GM23338 (cell line): ENCODE measurements around the gene HRC. TPM values are rescaled to one million over a fixed set of nuclear protein-coding genes. Genes with fewer than 3 reads are reported as not detected.

Source experiments
- ATAC-seq: fragments of 200-7000 bp; cut with Tn5 transposase; 3 replicates; pipeline ENCODE4 v1.9.1; 2020
- DNase-seq: peaks from one replicate; pipeline ENCODE4 v3.0.0-alpha.2; 2015; ENCODE audit warnings: low spot score
- H2AFZ ChIP-seq: fragments of 200-600 bp; sonication (generic); 2 replicates; pipeline ENCODE4 v1.8.0; 2016; ENCODE audit warnings: antibody characterized with exemption, mild to moderate bottlenecking, moderate library complexity
- H3F3A ChIP-seq: fragments of 200-600 bp; sonication (generic); replicated peaks from 2 replicates; pipeline ENCODE4 v1.8.0; 2017; ENCODE audit warnings: antibody characterized with exemption, mixed run types, low read depth
- H3K27ac ChIP-seq: fragments of 200-600 bp; sonication (generic); 2 replicates; pipeline ENCODE4 v1.6.1; 2016; ENCODE audit warnings: low read depth
- H3K27me3 ChIP-seq: fragments of 200-600 bp; sonication (generic); 2 replicates; pipeline ENCODE4 v1.8.0; 2016; ENCODE audit warnings: mild to moderate bottlenecking, mixed run types, moderate library complexity; ENCODE audit not compliant: insufficient read depth
- H3K36me3 ChIP-seq: fragments of 200-600 bp; sonication (generic); 2 replicates; pipeline ENCODE4 v1.8.0; 2016; ENCODE audit warnings: mild to moderate bottlenecking; ENCODE audit not compliant: insufficient read depth
- H3K4me1 ChIP-seq: fragments of 200-600 bp; sonication (generic); 2 replicates; pipeline ENCODE4 v1.8.0; 2016; ENCODE audit warnings: mild to moderate bottlenecking, moderate library complexity; ENCODE audit not compliant: insufficient read depth
- H3K4me2 ChIP-seq: fragments of 200-600 bp; sonication (generic); 2 replicates; pipeline ENCODE4 v1.7.1; 2017; ENCODE audit warnings: mixed run types
- H3K4me3 ChIP-seq: fragments of 200-600 bp; sonication (generic); 2 replicates; pipeline ENCODE4 v1.6.1; 2016; ENCODE audit warnings: mixed run types
- H3K79me2 ChIP-seq: fragments of 200-600 bp; sonication (generic); replicated peaks from 2 replicates; pipeline ENCODE4 v1.8.0; 2017; ENCODE audit warnings: mild to moderate bottlenecking; ENCODE audit not compliant: insufficient read depth
- H3K9me2 ChIP-seq: fragments of 200-600 bp; sonication (generic); 2 replicates; pipeline ENCODE4 v1.8.0; 2017; ENCODE audit not compliant: insufficient read depth
- H4K20me1 ChIP-seq: fragments of 200-600 bp; sonication (generic); replicated peaks from 2 replicates; pipeline ENCODE4 v1.8.0; 2017; ENCODE audit warnings: mild to moderate bottlenecking; ENCODE audit not compliant: insufficient read depth
- H3K27ac Mint-ChIP-seq: 2 replicates; pipeline ENCODE4 v1.8.0; 2020; ENCODE audit warnings: inconsistent platforms, mild to moderate bottlenecking, moderate library complexity, mixed read lengths
- H3K27me3 Mint-ChIP-seq: 3 replicates; pipeline ENCODE4 v1.8.0; 2022; ENCODE audit warnings: low read depth, mild to moderate bottlenecking, moderate library complexity, mixed read lengths, inconsistent platforms; ENCODE audit not compliant: insufficient read depth, poor library complexity
- H3K36me3 Mint-ChIP-seq: 3 replicates; pipeline ENCODE4 v1.8.0; 2021; ENCODE audit warnings: low read depth, mild to moderate bottlenecking, inconsistent platforms, moderate library complexity, mixed read lengths
- H3K4me1 Mint-ChIP-seq: 3 replicates; pipeline ENCODE4 v1.8.0; 2020; ENCODE audit warnings: mild to moderate bottlenecking, inconsistent platforms, mixed read lengths
- H3K4me3 Mint-ChIP-seq: 3 replicates; pipeline ENCODE4 v1.8.0; 2021; ENCODE audit warnings: moderate library complexity, mild to moderate bottlenecking, inconsistent platforms, mixed read lengths
- H3K9me3 Mint-ChIP-seq: 3 replicates; pipeline ENCODE4 v1.8.0; 2020; ENCODE audit warnings: moderate library complexity, mild to moderate bottlenecking, inconsistent platforms, mixed read lengths
- CTCF ChIP-seq, 2 experiments: fragments of 200-600 bp in 1 of 2; sonication (generic) in 1 of 2; conservative IDR thresholded peaks; 2 replicates each; pipeline versions ENCODE4 v1.5.1 to v1.6.1; 2016 to 2017; ENCODE audit warnings: antibody characterized with exemption in 2 of 2, low read depth in 2 of 2, mild to moderate bottlenecking in 2 of 2, moderate library complexity in 1 of 2
- ETS1 ChIP-seq: IDR thresholded peaks from 2 replicates; pipeline ENCODE4 v1.6.1; 2016; ENCODE audit warnings: antibody characterized with exemption
- EZH2 ChIP-seq: fragments of 200-600 bp; sonication (generic); IDR thresholded peaks from one replicate; pipeline ENCODE4 v1.8.0; 2017; ENCODE audit warnings: antibody characterized with exemption, mild to moderate bottlenecking, low read depth; ENCODE audit not compliant: unreplicated experiment
- EZH2phosphoT487 ChIP-seq: fragments of 200-600 bp; sonication (generic); IDR thresholded peaks from one replicate; pipeline ENCODE4 v1.8.1; 2018; ENCODE audit warnings: antibody characterized with exemption; ENCODE audit not compliant: unreplicated experiment
- JUNB ChIP-seq: IDR thresholded peaks from one replicate; pipeline ENCODE4 v1.6.1; 2016; ENCODE audit warnings: antibody characterized with exemption; ENCODE audit not compliant: unreplicated experiment
- POLR2AphosphoS5 ChIP-seq: IDR thresholded peaks from 2 replicates; pipeline ENCODE4 v1.6.1; 2016; ENCODE audit warnings: antibody characterized with exemption, low read depth
- ZNF114 ChIP-seq: fragments of 250-450 bp; sonication (Bioruptor Pico); IDR thresholded peaks from 2 replicates; pipeline ENCODE4 v1.5.0; 2020; ENCODE audit warnings: mild to moderate bottlenecking, moderate library complexity
- ZNF331 ChIP-seq: fragments of 250-450 bp; sonication (Bioruptor Pico); IDR thresholded peaks from 2 replicates; pipeline ENCODE4 v1.5.0; 2020; ENCODE audit warnings: low read depth, mild to moderate bottlenecking, moderate library complexity
- polyA plus RNA-seq: library from polyadenylated mRNA; unstranded; fragments of >200 nt; fragmentation: Nextera tagmentation; extraction: Ambion mirVana; gene quantifications from 2 replicates; pipeline ENCODE4 v1.2.1, GENCODE V29; 2016
- total RNA-seq: library from RNA; depleted of rRNA; stranded (reverse); fragments of >200 nt; shearing (Covaris generic); gene quantifications from 2 replicates; pipeline ENCODE4 v1.2.3, GENCODE V29; 2014
- TF ChIP-seq, protein P1 (sequence below): fragments of 250-450 bp; sonication (Bioruptor Pico); IDR thresholded peaks from 2 replicates; pipeline ENCODE4 v1.5.0; 2020; ENCODE audit warnings: mild to moderate bottlenecking, moderate library complexity

Gene HRC
- total and polyA plus RNA-seq, 2 experiments from 2014 or later: 1.4 to 2.0 TPM

GRCh38 chr19:49168421-49168820, 13.2 kb upstream of the HRC start:
- DNase-seq (no peak), ATAC-seq (no peak)
- H3F3A ChIP-seq: 0 out of 2 replicates have a peak, but pooled peaks cover 2% of the 10 kb centered on the region
- H3K4me3 ChIP-seq: no peak overlapping the region
- no peak overlapping the region for H2AFZ ChIP-seq
- H3K4me1 ChIP-seq: peaks cover 7% of the 10 kb centered on the region; the same call in 1 of the 2 replicates
- 0 out of 2 replicates have a peak, but pooled peaks cover 12% of the 10 kb centered on the region for H3K27me3 ChIP-seq
- no peak overlapping the region for H3K27ac ChIP-seq
- peaks cover 2% of the 10 kb centered on the region for H3K27me3 Mint-ChIP-seq
- no peaks in the 10 kb centered on the region for H4K20me1 ChIP-seq
- no peak overlapping the region for H3K4me3 Mint-ChIP-seq
- H3K9me3 Mint-ChIP-seq: no peaks in the 10 kb centered on the region
- H3K4me1 Mint-ChIP-seq: peaks cover 6% of the 10 kb centered on the region; the same call in 2 of the 3 replicates
- no peak overlapping the region for H3K27ac Mint-ChIP-seq
- H3K79me2 ChIP-seq: no peaks in the 10 kb centered on the region
- TF ChIP-seq EZH2: no peak
- no peak for TF ChIP-seq CTCF (conservative IDR thresholded peaks at IDR 0.05; ENCODE audit: low read depth in 2 of 2)
- no peak for TF ChIP-seq ETS1
- TF ChIP-seq, protein P1, sequence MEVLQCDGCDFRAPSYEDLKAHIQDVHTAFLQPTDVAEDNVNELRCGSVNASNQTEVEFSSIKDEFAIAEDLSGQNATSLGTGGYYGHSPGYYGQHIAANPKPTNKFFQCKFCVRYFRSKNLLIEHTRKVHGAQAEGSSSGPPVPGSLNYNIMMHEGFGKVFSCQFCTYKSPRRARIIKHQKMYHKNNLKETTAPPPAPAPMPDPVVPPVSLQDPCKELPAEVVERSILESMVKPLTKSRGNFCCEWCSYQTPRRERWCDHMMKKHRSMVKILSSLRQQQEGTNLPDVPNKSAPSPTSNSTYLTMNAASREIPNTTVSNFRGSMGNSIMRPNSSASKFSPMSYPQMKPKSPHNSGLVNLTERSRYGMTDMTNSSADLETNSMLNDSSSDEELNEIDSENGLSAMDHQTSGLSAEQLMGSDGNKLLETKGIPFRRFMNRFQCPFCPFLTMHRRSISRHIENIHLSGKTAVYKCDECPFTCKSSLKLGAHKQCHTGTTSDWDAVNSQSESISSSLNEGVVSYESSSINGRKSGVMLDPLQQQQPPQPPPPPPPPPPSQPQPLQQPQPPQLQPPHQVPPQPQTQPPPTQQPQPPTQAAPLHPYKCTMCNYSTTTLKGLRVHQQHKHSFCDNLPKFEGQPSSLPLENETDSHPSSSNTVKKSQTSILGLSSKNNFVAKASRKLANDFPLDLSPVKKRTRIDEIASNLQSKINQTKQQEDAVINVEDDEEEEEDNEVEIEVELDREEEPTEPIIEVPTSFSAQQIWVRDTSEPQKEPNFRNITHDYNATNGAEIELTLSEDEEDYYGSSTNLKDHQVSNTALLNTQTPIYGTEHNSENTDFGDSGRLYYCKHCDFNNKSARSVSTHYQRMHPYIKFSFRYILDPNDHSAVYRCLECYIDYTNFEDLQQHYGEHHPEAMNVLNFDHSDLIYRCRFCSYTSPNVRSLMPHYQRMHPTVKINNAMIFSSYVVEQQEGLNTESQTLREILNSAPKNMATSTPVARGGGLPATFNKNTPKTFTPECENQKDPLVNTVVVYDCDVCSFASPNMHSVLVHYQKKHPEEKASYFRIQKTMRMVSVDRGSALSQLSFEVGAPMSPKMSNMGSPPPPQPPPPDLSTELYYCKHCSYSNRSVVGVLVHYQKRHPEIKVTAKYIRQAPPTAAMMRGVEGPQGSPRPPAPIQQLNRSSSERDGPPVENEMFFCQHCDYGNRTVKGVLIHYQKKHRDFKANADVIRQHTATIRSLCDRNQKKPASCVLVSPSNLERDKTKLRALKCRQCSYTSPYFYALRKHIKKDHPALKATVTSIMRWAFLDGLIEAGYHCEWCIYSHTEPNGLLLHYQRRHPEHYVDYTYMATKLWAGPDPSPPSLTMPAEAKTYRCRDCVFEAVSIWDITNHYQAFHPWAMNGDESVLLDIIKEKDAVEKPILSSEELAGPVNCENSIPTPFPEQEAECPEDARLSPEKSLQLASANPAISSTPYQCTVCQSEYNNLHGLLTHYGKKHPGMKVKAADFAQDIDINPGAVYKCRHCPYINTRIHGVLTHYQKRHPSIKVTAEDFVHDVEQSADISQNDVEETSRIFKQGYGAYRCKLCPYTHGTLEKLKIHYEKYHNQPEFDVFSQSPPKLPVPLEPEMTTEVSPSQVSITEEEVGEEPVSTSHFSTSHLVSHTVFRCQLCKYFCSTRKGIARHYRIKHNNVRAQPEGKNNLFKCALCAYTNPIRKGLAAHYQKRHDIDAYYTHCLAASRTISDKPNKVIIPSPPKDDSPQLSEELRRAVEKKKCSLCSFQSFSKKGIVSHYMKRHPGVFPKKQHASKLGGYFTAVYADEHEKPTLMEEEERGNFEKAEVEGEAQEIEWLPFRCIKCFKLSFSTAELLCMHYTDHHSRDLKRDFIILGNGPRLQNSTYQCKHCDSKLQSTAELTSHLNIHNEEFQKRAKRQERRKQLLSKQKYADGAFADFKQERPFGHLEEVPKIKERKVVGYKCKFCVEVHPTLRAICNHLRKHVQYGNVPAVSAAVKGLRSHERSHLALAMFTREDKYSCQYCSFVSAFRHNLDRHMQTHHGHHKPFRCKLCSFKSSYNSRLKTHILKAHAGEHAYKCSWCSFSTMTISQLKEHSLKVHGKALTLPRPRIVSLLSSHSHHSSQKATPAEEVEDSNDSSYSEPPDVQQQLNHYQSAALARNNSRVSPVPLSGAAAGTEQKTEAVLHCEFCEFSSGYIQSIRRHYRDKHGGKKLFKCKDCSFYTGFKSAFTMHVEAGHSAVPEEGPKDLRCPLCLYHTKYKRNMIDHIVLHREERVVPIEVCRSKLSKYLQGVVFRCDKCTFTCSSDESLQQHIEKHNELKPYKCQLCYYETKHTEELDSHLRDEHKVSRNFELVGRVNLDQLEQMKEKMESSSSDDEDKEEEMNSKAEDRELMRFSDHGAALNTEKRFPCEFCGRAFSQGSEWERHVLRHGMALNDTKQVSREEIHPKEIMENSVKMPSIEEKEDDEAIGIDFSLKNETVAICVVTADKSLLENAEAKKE (CRISPR knock-in tag): no peak
- TF ChIP-seq POLR2AphosphoS5: no peak
- TF ChIP-seq EZH2phosphoT487: no peak
- TF ChIP-seq ZNF331 (CRISPR knock-in tag): no peak
- no peak for TF ChIP-seq ZNF114 (CRISPR knock-in tag)
- TF ChIP-seq JUNB: no peak
- no peaks in the 10 kb centered on the region for H3K36me3 Mint-ChIP-seq
- no peaks in the 10 kb centered on the region for H3K36me3 ChIP-seq
- H3K4me2 ChIP-seq: no peak overlapping the region
- no peaks in the 10 kb centered on the region for H3K9me2 ChIP-seq
